ENCODE measurements around the gene PXK. TPM values are rescaled to one million over a fixed set of nuclear protein-coding genes. Genes with fewer than 3 reads are reported as not detected.

Gene PXK
- total RNA-seq, 1 donor from 2014 or later, result 23.2 TPM

GRCh38 chr3:58466899-58467563, 134.3 kb downstream of the PXK start:
- no peak for DNase-seq (ENCODE audit: low spot score)

- DNase-seq (ENCODE audit: low spot score), result no peak
Observed at GRCh38 chr3:58469096-58469495, 136.4 kb downstream of the PXK start.

DNA sequence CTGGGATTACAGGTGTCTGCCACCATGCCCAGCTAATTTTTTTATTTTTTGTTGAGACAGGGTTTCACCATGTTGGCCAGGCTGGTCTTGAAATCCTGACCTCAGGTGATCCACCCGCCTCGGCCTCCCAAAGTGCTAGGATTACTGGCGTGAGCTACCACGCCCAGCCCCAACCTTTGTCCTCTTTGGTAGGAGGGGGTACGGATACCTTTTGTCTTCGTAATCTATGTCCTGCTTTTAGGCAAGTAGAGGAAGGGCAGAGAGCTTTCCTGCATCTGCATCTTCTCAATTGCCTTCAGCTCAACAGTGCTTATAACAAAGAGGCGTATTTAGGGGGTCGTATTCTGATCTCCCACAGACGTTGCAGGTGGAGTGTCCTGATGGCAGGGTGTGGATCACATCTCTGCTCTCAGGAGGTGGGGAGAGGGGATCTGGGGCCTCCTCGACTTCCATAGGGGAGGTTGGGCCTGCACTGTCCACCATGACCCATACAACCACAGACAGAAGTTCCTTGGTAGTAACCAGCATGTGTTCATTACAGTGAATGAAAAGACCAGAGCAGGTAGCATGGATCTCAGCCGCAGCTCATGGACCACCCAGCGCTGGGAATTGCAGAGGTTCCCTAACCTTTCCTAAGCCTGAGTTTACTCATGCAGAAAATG, 137.8 kb downstream of the PXK start:
- DNase-seq (ENCODE audit: low spot score), result no peak

GRCh38 chr3:58471025-58471887, 138.6 kb downstream of the PXK start:
- peak; percentile 71 for DNase-seq (ENCODE audit: low spot score)

DNA sequence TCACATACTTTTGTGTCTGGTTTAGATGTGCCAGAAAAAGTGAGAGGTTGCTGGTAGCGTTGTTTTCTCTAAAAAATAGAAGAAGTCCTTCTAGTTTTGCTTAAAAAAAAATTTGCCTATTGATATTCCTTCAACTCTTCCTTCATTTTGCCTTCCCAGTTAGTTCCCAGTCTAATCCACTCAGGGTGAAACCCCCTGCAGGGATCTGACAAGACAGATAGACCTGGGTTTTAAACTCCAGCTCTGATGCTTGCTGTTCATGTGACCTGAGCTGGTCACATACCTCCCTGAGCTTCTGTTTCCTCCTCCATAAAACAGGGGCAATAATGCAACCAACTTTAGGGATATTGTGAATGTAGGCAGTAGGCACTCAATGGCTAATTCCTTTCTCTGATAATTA, 140.6 kb downstream of the PXK start:
- no peak for DNase-seq (ENCODE audit: low spot score)

- DNase-seq (ENCODE audit: low spot score), result no peak
Observed at GRCh38 chr3:58474348-58474911, 141.7 kb downstream of the PXK start.

DNA sequence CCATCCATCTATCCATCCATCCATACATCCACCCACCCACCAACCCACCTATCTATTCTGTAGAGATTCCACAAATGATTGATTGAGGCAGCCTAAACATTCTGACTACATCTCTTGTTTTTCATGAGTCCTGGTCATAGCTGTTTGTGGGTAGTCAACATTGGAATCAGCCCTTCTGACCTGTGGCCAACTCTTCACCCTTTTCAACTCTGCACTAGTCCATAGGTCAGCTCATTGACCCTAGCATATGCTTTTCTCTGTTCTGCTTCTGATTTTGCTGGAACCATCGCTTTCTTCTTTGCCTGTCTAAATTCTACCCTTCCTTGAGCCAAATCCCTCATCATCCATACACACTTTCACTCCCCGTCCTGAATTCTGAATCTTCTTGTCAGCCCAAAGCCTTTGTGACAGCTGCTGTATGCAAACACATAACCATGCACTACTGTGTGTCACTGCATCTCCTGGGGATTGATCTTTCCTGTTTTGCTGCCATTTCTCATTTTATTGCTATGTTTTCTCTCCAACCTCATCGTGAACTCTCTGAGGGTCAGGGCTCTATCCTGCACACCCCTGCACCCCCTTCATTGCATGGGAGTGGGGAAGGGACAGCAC, 142.4 kb downstream of the PXK start:
- DNase-seq (ENCODE audit: low spot score), result no peak

Other genes with a start within 250 kb of the PXK start
- gene DNASE1L3, start 121.9 kb upstream of the PXK start, total RNA-seq, result 2.3 TPM
- gene ABHD6, start 95.1 kb upstream of the PXK start, total RNA-seq, result 23.4 TPM
- 13.7 TPM for gene RPP14, start 26.6 kb upstream of the PXK start, total RNA-seq
- 10.6 TPM for gene HTD2, start 26.4 kb upstream of the PXK start, total RNA-seq
- 57.2 TPM for gene PDHB, start 100.9 kb downstream of the PXK start, total RNA-seq
- gene KCTD6, start 159.2 kb downstream of the PXK start, total RNA-seq, result 11.0 TPM
- gene ACOX2, start 204.3 kb downstream of the PXK start, total RNA-seq, result 19.5 TPM
- 6.4 TPM for gene FAM107A, start 244.5 kb downstream of the PXK start, total RNA-seq